Measurements from ENCODE around the gene THPO. TPM values are rescaled to one million over a fixed set of nuclear protein-coding genes. Genes with fewer than 3 reads are reported as not detected.

The THPO gene
- polyA plus RNA-seq, 1 donor (not counting 4 experiments of a cell fraction or from before 2014, with no cell fraction given) = not detected

GRCh38 chr3:184327171-184327570 lies 50.8 kb downstream of the THPO start:
- dilution Hi-C loops (cut with MboI; ENCODE audit: extremely low pct_ligation_motif_present, low sequenced_read_pairs) = no loop called here
- peaks cover 13% of the 10 kb centered on the region for H4K20me1 ChIP-seq (ENCODE audit: control insufficient read depth, extremely low read depth, insufficient read depth, low read length)

GRCh38 chr3:184325715-184326369 lies 52.2 kb downstream of the THPO start:
- no peak for DNase-seq (ENCODE audit: low read depth, low spot score)
- dilution Hi-C loops (cut with MboI; ENCODE audit: extremely low pct_ligation_motif_present, low sequenced_read_pairs) = no loop called here
- peaks cover 20% of the 10 kb centered on the region for H4K20me1 ChIP-seq (ENCODE audit: control insufficient read depth, extremely low read depth, insufficient read depth, low read length)

More at GRCh38 chr3:184327171-184327570, 50.8 kb downstream of the THPO start:
- H3K4me3 ChIP-seq (ENCODE audit: control insufficient read depth in 2 of 3, extremely low read depth in 1 of 3, insufficient read depth in 2 of 3, low read depth in 1 of 3, low read length in 3 of 3) = no peak overlapping the region
- H3K27ac ChIP-seq (ENCODE audit: control insufficient read depth, insufficient read depth, low read length) = no peak overlapping the region
- no peak for DNase-seq (ENCODE audit: low read depth, low spot score)
- no peak overlapping the region for H3K9ac ChIP-seq (ENCODE audit: control insufficient read depth, extremely low read depth, insufficient read depth, low read length)
- peaks cover 13% of the 10 kb centered on the region for H3K4me1 ChIP-seq (ENCODE audit: control insufficient read depth, extremely low read depth, insufficient read depth, low read length)
- H3K4me2 ChIP-seq (ENCODE audit: control insufficient read depth, extremely low read depth, insufficient read depth, low read depth, low read length) = no peak overlapping the region
- H3K36me3 ChIP-seq (ENCODE audit: control insufficient read depth in 2 of 2, extremely low read depth in 1 of 2, insufficient read depth in 2 of 2, low read length in 2 of 2) = peaks cover 76 to 83% of the 10 kb centered on the region in 2 experiments
- no peaks in the 10 kb centered on the region for H3K27me3 ChIP-seq (ENCODE audit: control insufficient read depth, extremely low read depth, insufficient read depth, low read length)
- TF ChIP-seq EZH2 (IDR thresholded peaks at IDR 0.05; ENCODE audit: low read length) (no peak), CTCF (optimal IDR thresholded peaks at IDR 0.05 in 1 of 3, IDR thresholded peaks at IDR 0.05 in 1 of 3, conservative IDR thresholded peaks at IDR 0.05 in 1 of 3; ENCODE audit: extremely low read depth in 1 of 3, insufficient read depth in 2 of 3, low read length in 3 of 3) (no peak)
- peaks cover 65% of the 10 kb centered on the region for H3K79me2 ChIP-seq (ENCODE audit: control insufficient read depth, insufficient read depth, low read length)
- no peak for FAIRE-seq
- peaks cover 2% of the 10 kb centered on the region for H3K9me1 ChIP-seq (ENCODE audit: control insufficient read depth, extremely low read depth, insufficient read depth, low read length)
- H2AFZ ChIP-seq (ENCODE audit: control insufficient read depth, low read length) = no peak overlapping the region
- no peaks in the 10 kb centered on the region for H3K9me3 ChIP-seq (ENCODE audit: control insufficient read depth, low read depth, low read length)

More at GRCh38 chr3:184325715-184326369, 52.2 kb downstream of the THPO start:
- Histone ChIP-seq H3K4me1 (ENCODE audit: control insufficient read depth, extremely low read depth, insufficient read depth, low read length) (peaks cover under 1% of the 10 kb centered on the region), H3K9me3 (ENCODE audit: control insufficient read depth, low read depth, low read length) (no peaks in the 10 kb centered on the region), H3K36me3 (ENCODE audit: control insufficient read depth in 2 of 2, extremely low read depth in 1 of 2, insufficient read depth in 2 of 2, low read length in 2 of 2) (peaks cover 79 to 83% of the 10 kb centered on the region in 2 experiments), H3K4me3 (ENCODE audit: control insufficient read depth in 2 of 3, extremely low read depth in 1 of 3, insufficient read depth in 2 of 3, low read depth in 1 of 3, low read length in 3 of 3) (no peak overlapping the region), H2AFZ (ENCODE audit: control insufficient read depth, low read length) (no peak overlapping the region), H3K27ac (ENCODE audit: control insufficient read depth, insufficient read depth, low read length) (no peak overlapping the region), H3K9ac (ENCODE audit: control insufficient read depth, extremely low read depth, insufficient read depth, low read length) (no peak overlapping the region), H3K79me2 (ENCODE audit: control insufficient read depth, insufficient read depth, low read length) (peaks cover 78% of the 10 kb centered on the region), H3K27me3 (ENCODE audit: control insufficient read depth, extremely low read depth, insufficient read depth, low read length) (no peaks in the 10 kb centered on the region), H3K4me2 (ENCODE audit: control insufficient read depth, extremely low read depth, insufficient read depth, low read depth, low read length) (no peak overlapping the region), H3K9me1 (ENCODE audit: control insufficient read depth, extremely low read depth, insufficient read depth, low read length) (no peaks in the 10 kb centered on the region)
- no peak for FAIRE-seq
- TF ChIP-seq CTCF (optimal IDR thresholded peaks at IDR 0.05 in 1 of 3, IDR thresholded peaks at IDR 0.05 in 1 of 3, conservative IDR thresholded peaks at IDR 0.05 in 1 of 3; ENCODE audit: extremely low read depth in 1 of 3, insufficient read depth in 2 of 3, low read length in 3 of 3) (no peak), EZH2 (IDR thresholded peaks at IDR 0.05; ENCODE audit: low read length) (no peak)
